Skin of body (tissue), 2 donors: Measurements from ENCODE around the gene UCKL1. TPM values are rescaled to one million over a fixed set of nuclear protein-coding genes. Genes with fewer than 3 reads are reported as not detected.
"Not testable (repeated sequence)": the region's sequence is repeated elsewhere in the genome, so short reads cannot be mapped to it uniquely, and the experiment has no call there.

Source experiments
- DNase-seq: peaks from one replicate; lab custom pipeline; 2025; lab: John Stamatoyannopoulos, UW
- total RNA-seq: library from RNA; depleted of rRNA; stranded (reverse); fragments of >200 nt; gene quantifications from one replicate; pipeline ENCODE4 v1.2.3, GENCODE V29; 2014

Gene UCKL1
- total RNA-seq, 1 donor from 2014 or later: 23.0 TPM

DNA sequence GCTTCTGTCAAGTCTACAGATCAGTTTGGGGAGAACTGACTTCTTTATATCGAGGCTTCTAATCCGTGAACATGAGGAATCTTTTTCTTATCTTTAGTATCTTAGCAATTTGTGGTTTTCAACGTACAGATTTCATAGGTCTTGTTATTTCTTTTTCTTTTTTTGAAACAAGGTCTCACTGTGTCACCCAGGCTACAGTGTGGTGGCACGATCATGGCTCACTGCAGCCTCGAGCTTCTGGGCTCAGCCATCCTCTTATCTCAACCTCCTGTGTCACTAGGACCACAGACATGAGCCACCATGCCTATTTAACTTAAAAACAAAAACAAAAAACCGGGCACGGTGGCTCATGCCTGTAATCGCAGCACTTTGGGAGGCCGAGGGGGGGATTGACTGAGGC lies 32.0 kb downstream of the UCKL1 start:
- no peak for DNase-seq

DNA sequence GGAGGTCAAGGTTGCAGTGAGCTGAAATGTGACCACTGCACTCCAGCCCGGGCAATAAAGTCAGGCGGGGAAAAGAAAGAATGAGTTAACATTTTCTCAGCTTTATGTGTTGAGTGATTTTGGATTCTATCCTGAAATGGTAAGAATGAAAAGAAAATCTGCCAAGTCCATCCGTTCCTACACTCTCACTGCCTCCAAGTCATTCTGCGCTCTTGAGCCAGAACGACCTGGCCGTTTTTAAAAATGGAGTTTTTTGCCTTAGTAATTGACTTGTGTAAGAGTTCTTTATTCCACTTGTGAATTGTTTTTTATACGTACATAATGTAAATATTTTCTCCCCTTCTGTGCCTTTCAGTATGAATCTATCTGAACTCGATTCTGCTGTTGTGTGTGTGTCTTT lies 32.6 kb downstream of the UCKL1 start:
- DNase-seq: no peak

DNA sequence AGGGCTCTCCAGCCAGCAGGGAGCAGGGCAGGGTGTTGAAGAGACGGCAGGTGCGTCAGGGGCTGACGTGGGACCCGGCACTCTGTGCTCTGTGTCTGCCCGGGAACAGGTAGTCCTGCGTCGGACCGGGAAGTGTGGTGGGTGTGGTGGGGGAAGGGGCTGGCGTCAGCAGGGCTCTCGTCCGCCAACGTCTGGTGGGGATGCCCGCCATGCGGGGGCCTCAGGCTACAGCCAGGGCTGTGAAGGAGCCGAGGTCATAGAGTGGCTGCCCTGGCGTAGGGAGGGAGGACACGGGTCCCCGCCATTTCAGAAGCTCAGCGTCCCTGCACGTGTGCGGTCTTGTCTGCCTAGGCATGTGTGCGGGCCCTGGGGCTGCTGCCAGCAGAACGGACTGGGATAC lies 36.0 kb downstream of the UCKL1 start:
- DNase-seq: no peak

DNA sequence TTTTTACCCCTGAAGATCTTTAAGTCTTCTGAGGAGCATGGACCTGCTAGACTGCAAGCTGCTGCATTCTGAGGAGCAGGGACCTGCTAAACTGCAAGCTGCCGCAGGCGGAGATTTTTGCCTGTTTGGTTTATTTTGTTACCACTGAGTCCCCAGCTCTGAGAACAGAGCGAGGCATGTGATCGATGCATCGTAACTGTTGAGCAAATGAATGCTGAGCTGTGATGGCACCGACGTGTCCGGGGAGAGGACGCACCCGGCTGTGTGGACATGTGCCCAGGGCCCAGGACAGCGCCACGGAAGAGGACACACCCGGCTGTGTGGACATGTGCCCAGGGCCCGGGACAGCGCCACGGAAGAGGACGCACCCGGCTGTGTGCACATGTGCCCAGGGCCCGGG lies 37.1 kb downstream of the UCKL1 start:
- DNase-seq: no peak

DNA sequence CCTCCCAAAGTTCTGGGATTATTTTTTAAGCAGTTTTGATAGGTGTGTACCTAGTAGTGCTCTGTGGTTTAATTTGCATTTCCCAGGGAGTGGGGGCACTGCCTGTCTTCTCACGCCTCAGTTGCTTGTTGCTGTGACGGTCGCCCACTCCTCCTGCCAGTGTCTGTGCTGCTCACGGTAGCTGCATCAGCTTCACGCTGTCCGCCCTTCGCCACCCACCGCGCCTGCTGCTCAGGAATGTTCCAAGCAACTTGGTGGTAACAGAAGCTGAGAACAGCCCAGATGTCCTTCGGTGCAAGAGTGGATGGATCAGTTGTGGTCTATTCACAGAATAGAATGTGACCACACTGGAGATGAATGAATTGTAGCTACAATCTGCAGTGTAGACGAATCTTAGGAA lies 38.4 kb downstream of the UCKL1 start:
- no peak for DNase-seq

DNA sequence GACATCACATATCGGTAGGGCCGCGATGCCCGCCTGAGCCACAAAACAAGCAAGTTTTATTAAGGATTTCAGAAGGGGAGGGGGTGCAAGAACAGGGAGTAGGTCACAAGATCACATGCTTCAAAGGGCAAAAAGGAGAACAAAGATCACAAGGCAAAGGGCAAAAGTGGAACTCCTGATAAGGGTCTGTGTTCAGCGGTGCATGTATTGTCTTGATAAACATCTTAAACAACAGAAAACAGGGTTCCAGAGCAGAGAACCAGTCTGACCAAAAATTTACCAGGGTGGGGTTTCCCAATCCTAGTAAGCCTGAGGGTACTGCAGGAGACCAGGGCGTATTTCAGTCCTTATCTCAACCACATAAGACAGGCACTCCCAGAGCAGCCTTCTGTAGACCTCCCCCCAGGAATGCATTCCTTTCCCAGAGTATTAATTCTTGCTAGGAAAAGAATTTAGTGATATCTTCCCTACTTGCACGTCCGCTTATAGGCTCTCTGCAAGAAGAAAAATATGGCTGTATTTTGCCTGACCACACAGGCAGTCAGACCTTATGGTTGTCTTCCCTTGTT lies 39.8 kb downstream of the UCKL1 start:
- DNase-seq: not testable (repeated sequence)

DNA sequence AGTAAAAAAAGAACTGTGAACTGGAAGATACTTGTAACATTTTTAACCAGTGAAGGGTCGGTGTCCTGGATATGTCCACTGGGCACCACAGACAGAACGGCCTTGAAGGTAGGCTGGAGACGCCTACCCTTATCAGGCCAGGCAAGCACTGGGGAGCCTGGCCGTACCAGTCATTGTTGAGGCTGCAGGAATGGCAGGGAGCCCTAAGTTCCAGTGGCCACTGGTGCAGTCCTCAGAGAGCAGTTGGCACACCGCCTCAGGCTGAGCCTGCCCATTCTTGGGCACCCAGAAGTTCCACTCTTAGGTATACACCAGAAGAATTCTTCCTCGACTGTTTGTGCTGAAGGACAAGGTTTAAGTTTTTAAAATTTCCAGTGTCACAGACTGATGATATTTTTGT lies 40.7 kb downstream of the UCKL1 start:
- no peak for DNase-seq

DNA sequence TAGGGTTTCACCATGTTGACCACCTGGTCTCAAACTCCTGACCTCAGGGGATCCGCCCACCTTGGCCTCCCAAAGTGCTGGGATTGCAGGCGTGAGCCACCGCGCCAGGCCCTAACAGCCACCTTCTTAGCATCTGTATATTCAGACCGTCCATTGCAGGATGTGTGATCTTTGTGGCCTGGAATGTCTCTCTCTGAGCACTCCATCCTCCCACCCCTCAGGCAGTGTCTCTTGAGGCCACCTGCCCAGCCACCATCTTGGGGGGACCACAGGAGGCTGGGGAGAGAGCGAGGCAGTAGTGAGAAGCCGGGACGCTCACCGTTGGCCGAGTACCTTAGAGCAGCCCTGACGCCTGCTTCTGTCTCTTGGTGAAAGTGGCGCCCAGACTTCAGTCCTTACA lies 42.4 kb downstream of the UCKL1 start:
- DNase-seq: no peak

DNA sequence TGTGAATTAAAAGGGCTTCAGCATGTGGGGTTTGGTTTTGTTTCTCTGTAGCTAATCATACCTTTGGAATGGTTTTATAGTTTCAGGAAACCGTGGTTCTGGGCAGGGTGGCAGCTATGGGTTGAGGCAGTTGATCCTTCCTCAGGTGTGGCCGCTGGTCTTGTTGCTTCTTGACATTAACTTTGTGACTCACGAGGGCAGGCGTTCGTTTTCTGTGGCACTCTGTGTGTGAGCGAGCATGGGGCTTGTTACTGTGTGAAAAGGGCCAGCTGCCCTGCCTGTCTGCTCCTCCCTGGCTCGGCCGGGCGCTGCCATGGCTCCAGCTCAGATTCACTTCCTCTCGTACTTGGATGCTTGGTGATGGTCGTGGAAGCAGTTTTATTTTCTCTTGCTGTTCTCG lies 45.0 kb downstream of the UCKL1 start:
- no peak for DNase-seq

DNA sequence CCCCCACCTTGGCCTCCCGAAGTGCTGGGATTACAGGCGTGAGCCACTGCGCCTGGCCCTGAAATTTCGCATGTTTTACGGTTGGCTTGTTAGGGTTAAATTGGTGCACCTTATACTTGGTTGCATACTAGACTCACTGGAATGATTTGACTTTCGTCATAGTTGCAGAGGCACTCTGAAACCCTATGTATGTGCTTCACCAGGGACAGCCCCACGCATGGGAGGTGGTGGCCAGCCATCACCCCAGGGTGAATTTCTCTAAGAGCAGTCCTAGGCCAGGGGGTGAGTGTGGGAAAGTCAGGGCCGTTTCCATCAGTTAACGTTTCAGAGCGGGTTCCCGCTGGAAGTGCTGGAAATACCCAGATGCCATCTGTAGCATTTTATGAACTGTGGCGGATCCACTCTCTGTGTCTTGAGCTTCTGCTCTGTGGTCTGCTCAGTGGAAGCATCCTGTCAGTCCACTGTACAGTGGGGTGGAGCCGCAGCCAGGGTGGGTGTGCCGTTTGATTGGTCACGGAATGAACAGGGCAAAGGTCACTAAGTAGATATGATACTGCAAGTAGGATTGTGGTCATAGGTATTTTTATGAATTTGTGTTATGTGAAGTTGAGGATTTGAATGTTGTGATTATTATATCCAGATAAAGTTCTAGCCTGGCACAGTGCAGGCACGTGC lies 48.1 kb downstream of the UCKL1 start:
- no peak for DNase-seq

DNA sequence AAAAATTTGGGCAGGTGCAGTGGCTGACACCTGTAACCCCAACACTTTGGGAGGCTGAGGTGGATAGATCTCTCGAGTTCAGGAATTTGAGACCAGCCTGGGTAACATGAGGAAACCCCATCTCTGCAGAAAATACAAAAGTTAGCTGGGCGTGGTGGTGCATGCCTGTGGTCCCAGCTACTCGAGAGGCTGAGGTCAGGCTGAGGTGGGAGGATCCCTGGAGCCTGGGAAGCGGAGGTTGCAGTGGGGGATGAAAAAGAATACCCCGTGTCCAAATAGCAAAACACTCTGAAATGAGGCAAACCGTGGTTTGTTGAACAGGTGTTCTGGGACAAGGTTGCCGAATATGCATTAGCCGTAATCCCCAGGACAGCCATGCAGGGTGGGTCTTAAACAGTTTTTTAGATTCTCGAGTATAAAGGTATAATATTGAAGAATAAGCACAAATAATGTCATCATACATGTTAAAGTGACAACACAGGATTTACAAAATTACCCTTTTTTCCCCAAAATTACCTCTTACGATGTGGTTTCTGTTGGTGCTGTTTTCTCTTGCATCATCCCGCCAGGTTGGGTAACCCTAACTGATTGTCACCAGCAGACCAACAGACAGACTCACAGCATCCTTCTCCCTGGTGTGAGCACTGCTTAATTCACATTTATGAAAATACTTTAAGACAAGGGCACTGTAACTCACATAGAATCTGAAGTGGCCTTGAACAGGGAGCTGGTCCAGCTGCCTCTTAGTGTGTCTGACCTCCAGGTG lies 52.2 kb downstream of the UCKL1 start:
- DNase-seq: no peak

DNA sequence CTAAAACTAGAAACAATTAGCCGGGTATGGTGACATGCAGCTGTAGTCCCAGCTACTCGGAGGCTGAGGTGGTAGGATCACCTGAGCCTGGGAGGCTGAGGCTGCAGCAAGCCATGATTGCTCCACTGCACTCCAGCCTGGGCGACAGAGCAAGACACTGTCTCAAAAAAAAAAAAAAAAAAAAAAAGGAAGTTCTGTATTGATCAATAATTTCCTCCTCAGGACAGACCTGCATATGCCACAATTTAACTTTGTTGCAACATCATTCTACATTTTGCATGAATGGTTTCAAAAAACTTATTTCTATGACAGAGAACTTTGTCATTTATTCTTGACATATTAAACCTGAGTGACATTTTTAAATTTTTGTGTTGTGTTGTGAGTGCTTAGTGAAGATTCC lies 55.8 kb downstream of the UCKL1 start:
- no peak for DNase-seq

DNA sequence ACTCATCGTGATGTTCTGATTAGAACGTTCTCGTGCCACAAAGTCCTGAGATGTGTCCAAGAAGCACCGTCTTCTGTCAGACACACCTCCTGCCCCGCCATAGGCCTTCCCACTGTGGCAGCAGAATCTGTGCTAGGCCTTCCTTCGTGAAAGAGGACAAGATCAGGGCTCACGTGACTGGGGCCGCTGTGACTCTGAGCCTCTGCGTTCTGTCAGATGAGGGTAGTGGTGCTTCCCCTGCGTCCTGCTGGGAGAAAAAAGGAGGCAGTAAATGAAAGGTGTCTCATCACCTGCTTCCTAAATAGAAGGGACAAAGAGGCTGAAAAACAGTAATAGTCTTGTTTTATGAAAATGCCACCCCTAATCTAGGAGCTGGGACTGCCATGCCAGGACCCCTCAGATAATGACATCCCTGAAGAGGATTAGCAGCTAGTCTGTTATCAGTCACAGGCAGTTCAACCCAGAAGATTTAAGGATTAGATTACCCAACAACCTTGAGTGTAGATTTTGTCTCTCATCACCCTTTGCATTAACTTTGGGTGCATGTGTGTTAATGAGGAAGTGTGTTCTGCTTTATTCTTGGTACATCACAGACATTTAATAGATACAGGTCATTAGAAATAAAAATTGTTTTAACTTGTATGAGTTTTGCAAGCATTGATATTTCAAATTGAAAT lies 57.2 kb downstream of the UCKL1 start:
- no peak for DNase-seq

DNA sequence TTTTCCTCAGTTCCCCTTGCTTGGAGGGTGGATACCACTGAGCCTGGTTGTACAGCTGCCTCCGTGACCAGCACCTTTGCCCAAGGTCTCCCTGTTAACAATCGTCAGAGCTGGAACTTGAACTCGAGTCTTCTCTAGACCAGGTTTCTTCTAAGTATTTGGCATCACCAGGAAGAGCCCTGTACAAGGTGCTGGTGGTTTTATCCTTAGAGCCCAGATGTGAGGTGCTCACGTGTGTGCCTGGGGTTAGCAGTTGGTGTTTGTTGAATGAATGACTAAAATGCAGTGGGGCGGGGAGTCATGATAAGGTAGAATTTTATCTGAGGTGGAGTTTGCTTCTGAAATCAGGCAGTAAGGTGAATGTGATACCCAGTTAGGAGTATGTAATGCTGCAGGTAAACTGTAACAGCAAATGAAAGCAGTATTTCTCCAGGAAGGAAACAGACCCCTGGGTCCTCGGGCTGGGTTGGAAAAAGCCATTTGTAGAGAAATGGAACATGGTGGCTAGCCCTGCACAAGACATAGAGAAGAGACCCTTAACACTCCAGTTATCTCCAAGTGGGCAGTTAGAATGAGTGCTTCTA lies 58.1 kb downstream of the UCKL1 start:
- no peak for DNase-seq

DNA sequence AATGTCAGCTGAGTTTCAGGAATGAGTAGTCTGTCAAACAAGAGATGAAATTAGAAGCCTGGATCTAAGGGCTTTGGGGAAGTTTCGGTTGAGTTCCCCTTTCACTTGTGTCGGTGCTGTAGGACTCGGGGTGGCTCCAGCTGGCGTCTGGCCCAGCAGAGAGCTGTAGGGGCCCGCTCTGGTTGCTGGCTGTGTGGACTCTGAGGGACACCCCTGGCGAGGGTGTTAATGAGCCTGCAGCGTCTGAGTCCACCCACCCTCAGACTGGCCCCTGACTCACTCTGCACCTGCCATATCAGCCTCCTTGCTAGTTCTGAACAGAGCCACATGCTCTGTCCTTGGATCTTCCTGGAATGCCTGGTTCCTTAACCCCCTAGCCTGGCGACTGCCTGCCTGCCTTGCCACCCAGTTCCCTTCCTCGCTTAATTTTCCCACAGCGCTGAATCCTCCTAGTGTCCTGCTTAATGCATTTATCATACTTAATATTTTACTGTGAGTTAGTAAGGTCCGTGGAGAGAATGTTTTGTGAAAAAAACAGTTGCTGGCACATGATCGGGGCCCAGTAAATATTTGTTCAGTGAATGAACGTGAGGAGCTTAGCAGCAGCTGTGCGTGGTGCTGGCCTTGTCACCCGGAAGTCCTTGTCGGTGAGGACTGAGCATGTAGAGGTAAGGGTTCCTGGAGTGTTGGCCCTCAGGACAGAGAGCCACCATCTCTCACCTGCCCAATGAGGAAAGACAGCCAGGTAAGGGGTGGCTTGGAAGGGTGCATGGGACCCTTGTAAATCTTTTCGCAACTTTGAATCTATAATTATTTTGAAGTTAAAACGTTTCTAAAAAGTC lies 59.7 kb downstream of the UCKL1 start:
- DNase-seq: no peak

DNA sequence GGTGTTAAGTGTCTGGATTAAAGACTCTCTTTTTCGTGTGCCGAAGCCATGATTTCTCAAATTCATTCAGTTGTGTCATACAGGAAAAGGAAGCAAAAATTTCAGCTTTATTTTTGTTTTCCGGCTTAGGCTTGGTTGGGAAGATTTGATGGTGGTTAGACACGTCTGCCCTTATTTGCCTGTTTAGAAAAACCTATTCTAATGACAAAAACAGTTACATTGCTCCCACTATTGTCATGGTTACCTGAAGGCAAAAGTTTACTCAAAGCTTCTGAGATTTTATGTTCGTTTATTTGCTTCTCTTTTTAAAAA lies 60.3 kb downstream of the UCKL1 start:
- no peak for DNase-seq

DNA sequence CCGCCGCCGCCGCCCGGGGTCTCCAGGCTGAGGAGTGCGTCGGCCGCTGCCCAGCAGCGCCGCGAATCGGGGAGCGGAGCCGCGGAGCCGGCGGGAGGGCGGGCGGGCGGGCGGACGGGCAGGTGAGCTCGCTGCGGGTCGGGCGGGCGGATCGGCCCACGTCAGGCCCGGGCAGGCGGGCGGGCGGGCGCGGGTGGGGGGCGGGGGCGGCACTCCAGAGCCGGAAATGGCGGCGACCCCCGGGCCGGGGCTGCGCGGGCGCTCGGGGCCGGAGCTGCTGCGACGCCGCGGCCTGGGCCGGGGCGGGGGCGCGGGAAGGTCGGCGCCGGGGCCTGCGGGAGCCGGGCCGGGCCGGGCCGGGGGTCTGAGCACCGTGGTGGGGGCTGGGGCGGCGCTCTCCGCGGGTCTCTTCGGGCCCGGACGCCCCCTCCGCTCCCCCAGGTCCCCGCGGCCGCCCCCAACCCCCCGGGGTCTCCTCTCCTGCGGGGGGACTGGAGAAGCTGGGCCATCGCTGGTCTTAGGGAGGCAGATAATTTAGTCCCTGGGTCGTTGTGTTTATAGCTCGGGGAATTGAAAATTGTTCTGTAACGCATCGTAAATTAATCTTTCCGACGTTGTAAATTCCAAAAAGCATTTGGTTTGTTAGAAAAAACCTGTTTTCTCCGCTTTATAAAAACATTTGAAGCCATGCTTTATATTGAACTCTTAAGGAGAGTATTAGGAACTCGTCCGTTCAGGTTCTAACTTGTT lies 60.8 kb downstream of the UCKL1 start:
- no peak for DNase-seq

DNA sequence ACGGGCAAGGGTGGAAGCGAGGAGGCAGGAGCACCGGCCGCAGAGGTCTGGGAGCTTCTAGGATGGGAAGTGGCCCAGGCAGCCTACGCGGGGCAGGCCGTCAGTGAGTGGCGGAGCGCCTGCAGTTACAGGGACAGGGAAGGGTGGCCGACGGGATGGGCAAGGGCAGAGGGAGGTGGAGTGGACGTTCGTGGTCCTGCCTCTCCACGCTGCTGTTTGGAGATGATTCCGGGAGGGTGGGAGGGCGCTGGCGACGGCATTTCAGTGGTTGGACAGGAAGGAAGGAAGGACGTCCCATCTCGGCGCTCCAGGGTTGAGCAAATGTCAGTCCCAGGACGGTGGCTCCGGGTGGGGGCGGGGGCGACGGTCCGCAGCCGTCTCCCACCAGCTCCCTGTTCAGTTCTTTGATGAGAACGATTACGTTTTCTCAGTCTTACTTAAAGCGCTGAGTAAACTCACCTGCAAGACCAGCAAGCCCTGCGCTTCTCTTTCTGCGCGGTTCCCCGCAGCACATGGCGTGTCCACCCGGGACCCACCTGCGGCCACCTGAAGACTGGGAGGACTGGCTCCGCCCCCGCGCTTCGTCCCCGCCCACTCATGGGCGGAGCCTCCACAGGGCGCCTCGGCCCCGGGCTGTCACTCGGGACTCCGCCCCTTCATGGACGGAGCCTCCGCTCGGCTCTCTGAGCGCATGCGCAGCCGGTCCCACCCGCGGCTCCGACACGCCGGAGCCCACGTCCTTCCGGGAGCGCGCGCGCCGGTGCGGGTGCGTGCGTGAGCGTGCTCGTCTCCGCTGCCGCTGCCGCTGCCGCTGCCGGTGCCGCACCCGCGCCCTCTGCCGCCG lies 61.6 kb downstream of the UCKL1 start, which contains the start of gene DNAJC5:
TSS of gene DNAJC5 (plus strand) at position 769 of the 844 bp plus-strand sequence. CDS start 33,220 bp downstream, outside the sequence.
- DNase-seq: peak; percentile 88

DNA sequence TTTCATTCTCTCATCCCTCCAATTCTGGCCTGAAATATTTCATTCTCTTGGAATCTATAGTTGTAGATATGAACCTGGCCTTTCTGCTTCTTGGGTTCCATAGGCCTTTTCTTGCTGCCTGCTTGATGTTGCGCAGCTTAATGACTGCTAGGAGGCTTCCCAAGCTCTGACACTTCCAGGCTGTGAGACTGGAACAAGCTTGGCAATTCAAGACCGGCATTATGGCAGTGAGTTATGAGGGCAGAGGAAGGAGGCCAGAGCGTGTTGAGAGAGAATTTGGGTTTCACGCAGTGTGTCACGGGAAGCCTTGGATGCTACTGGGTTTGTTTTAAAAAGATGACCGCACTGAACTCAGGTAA lies 62.2 kb downstream of the UCKL1 start:
- no peak for DNase-seq
